Activated naive CD4-positive, alpha-beta T cell treated with anti-CD3 and anti-CD28 coated beads for 36 hours (primary cell): ENCODE measurements around the gene TMEM181. TPM values are rescaled to one million over a fixed set of nuclear protein-coding genes. Genes with fewer than 3 reads are reported as not detected.
A peak's percentile ranks its signal among the peaks of the same experiment; 100 is the strongest.
"Not testable (repeated sequence)": the region's sequence is repeated elsewhere in the genome, so short reads cannot be mapped to it uniquely, and the experiment has no call there.

Experiments used
- CTCF ChIA-PET: fragments of 350-600 bp; sonication (Branson Sonifier 250); formaldehyde crosslinking; loops from one replicate; lab custom pipeline; 2021; ENCODE audit warnings: antibody characterized with exemption; lab: Charles Lee
- DNase-seq: peaks from one replicate; pipeline ENCODE4 v3.0.0-alpha.2; 2020
- H3K27ac Mint-ChIP-seq: one replicate; pipeline ENCODE4 v1.8.0; 2021; ENCODE audit warnings: mild to moderate bottlenecking, mixed read lengths
- H3K27me3 Mint-ChIP-seq: one replicate; pipeline ENCODE4 v1.8.0; 2021; ENCODE audit warnings: low read depth, mixed read lengths
- H3K36me3 Mint-ChIP-seq: one replicate; pipeline ENCODE4 v1.8.0; 2021; ENCODE audit warnings: low read depth, mixed read lengths
- H3K4me1 Mint-ChIP-seq: one replicate; pipeline ENCODE4 v1.8.0; 2021; ENCODE audit warnings: low read depth, mixed read lengths
- H3K4me3 Mint-ChIP-seq: one replicate; pipeline ENCODE4 v1.8.0; 2021; ENCODE audit warnings: mild to moderate bottlenecking, moderate library complexity, mixed read lengths
- H3K9me3 Mint-ChIP-seq: one replicate; pipeline ENCODE4 v1.8.0; 2021; ENCODE audit warnings: mixed read lengths
- intact Hi-C: fragments of 100-400 bp; cut with micrococcal nuclease; formaldehyde crosslinking; loops from one replicate; pipeline ENCODE4 v1.15.1; 2023
- total RNA-seq, 2 experiments: library from RNA; stranded (reverse); gene quantifications; one replicate each; pipeline ENCODE4 v1.2.3, GENCODE V29; 2021

The TMEM181 gene
- total RNA-seq, 2 experiments from 2014 or later: 8.3 to 8.6 TPM

- DNase-seq: no peak
- Mint-ChIP-seq H3K36me3 (peaks cover 39% of the 10 kb centered on the region), H3K27ac (no peak overlapping the region), H3K9me3 (peaks cover 1% of the 10 kb centered on the region), H3K27me3 (no peaks in the 10 kb centered on the region), H3K4me1 (no peaks in the 10 kb centered on the region), H3K4me3 (no peak overlapping the region)
- CTCF ChIA-PET: interaction anchor here (1.1 to 1.2 kb wide), 2 partner anchors 97 to 387 kb away, joined by 3 to 7 read pairs; no protein-coding TSS in a partner anchor
- intact Hi-C loops: no loop called here
Observed at GRCh38 chr6:158607411-158608170, 47.7 kb downstream of the TMEM181 start.

- H3K36me3 Mint-ChIP-seq: peaks cover 42% of the 10 kb centered on the region
- H3K9me3 Mint-ChIP-seq: peaks cover 1% of the 10 kb centered on the region
- no peak for DNase-seq
- H3K27ac Mint-ChIP-seq: no peak overlapping the region
- no peaks in the 10 kb centered on the region for H3K4me1 Mint-ChIP-seq
- H3K4me3 Mint-ChIP-seq: no peak overlapping the region
- H3K27me3 Mint-ChIP-seq: no peaks in the 10 kb centered on the region
- intact Hi-C loops: no loop called here
- CTCF ChIA-PET: interaction anchor here (1.1 to 1.2 kb wide), 2 partner anchors 96 to 387 kb away, joined by 3 to 7 read pairs; no protein-coding TSS in a partner anchor
Observed at GRCh38 chr6:158608221-158608620, 48.3 kb downstream of the TMEM181 start.

GRCh38 chr6:158609455-158610155 is 49.7 kb downstream of the TMEM181 start:
- Mint-ChIP-seq H3K36me3 (peaks cover 51% of the 10 kb centered on the region), H3K4me1 (no peaks in the 10 kb centered on the region), H3K4me3 (no peak overlapping the region), H3K27ac (no peak overlapping the region), H3K27me3 (no peaks in the 10 kb centered on the region), H3K9me3 (peaks cover 3% of the 10 kb centered on the region)
- CTCF ChIA-PET: no interaction called here
- intact Hi-C loops: no loop called here
- no peak for DNase-seq

- Mint-ChIP-seq H3K36me3 (peaks cover 58% of the 10 kb centered on the region), H3K27me3 (no peaks in the 10 kb centered on the region), H3K4me3 (no peak overlapping the region), H3K27ac (no peak overlapping the region), H3K4me1 (no peaks in the 10 kb centered on the region), H3K9me3 (peaks cover 11% of the 10 kb centered on the region)
- intact Hi-C loops: no loop called here
- DNase-seq: no peak
- CTCF ChIA-PET: interaction anchor here (0.6 to 1.0 kb wide), 2 partner anchors 9 to 149 kb away, joined by 3 to 5 read pairs; no protein-coding TSS in a partner anchor
Observed at GRCh38 chr6:158610319-158610968, 50.6 kb downstream of the TMEM181 start.

DNA sequence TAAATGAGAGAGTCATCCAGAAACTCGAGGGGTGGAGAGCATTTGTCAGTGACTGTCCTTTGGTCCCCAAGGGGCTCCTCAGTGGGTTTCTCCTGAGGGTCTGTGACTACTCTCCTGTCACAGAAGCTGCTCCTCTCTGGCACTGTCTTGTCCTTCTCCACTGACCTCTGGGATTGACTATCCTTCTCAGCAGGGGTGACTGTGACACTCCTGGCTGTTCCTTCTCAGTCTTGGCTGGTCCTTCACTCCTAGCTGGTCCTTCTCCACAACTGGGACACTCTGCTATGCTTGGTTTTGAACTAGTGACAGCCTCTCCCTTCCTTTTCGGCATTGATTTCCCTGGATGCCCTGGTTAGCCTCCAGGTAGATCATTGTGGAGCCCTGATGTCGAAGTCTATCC is 51.1 kb downstream of the TMEM181 start:
- no peaks in the 10 kb centered on the region for H3K4me1 Mint-ChIP-seq
- H3K27me3 Mint-ChIP-seq: no peaks in the 10 kb centered on the region
- H3K36me3 Mint-ChIP-seq: peaks cover 59% of the 10 kb centered on the region
- H3K27ac Mint-ChIP-seq: no peak overlapping the region
- no peak overlapping the region for H3K4me3 Mint-ChIP-seq
- intact Hi-C loops: no loop called here
- CTCF ChIA-PET: interaction anchor here (1.0 kb wide), 1 partner anchor 9 kb away, joined by 3 read pairs; no protein-coding TSS in a partner anchor
- peaks cover 10% of the 10 kb centered on the region for H3K9me3 Mint-ChIP-seq
- no peak for DNase-seq

- Mint-ChIP-seq H3K9me3 (peaks cover 10% of the 10 kb centered on the region), H3K4me1 (no peaks in the 10 kb centered on the region), H3K27ac (no peak overlapping the region), H3K27me3 (no peaks in the 10 kb centered on the region), H3K4me3 (no peak overlapping the region), H3K36me3 (peaks cover 63% of the 10 kb centered on the region)
- intact Hi-C loops: no loop called here
- CTCF ChIA-PET: interaction anchor here (1.0 kb wide), 1 partner anchor 10 kb away, joined by 3 read pairs; no protein-coding TSS in a partner anchor
- no peak for DNase-seq
Observed at GRCh38 chr6:158611541-158612370, 51.9 kb downstream of the TMEM181 start.

DNA sequence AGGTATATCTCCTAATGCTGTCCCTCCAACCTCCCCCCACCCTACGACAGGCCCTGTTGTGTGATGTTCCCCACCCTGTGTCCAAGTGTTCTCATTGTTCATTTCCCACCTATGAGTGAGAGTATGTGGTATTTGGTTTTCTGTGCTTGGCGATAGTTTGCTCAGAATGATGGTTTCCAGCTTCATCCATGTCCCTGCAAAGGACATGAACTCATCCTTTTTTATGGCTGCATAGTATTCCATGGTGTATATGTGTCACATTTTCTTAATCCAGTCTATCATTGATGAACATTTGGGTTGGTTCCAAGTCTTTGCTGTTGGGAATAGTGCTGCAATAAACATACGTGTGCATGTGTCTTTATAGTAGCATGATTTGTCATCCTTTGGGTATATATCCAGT is 54.7 kb downstream of the TMEM181 start:
- peaks cover 66% of the 10 kb centered on the region for H3K36me3 Mint-ChIP-seq
- CTCF ChIA-PET, DNase-seq, H3K4me3 Mint-ChIP-seq, H3K9me3 Mint-ChIP-seq, H3K27ac Mint-ChIP-seq, H3K27me3 Mint-ChIP-seq, intact Hi-C loops, H3K4me1 Mint-ChIP-seq: not testable (repeated sequence)

DNA sequence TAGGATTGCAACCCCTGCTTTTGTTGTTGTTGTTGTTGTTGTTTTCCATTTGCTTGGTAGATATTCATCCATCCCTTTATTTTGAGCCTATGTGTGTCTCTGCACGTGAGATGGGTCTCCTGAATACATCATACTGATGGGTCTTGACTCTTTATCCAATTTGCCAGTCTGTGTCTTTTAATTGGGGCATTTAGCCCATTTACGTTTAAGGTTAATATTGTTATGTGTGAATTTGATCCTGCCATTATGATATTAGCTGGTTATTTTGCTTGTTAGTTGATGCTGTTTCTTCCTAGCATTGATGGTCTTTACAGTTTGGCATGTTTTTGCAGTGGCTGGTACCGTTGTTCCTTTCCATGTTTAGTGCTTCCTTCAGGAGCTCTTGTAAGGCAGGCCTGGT is 58.4 kb downstream of the TMEM181 start:
- CTCF ChIA-PET: interaction anchor here (0.6 to 1.3 kb wide), 2 partner anchors 73 to 323 kb away, joined by 3 read pairs; no protein-coding TSS in a partner anchor
- intact Hi-C loops, H3K4me3 Mint-ChIP-seq, H3K9me3 Mint-ChIP-seq, H3K27me3 Mint-ChIP-seq, H3K27ac Mint-ChIP-seq, DNase-seq: not testable (repeated sequence)
- H3K4me1 Mint-ChIP-seq: peaks cover 12% of the 10 kb centered on the region
- H3K36me3 Mint-ChIP-seq: peaks cover 46% of the 10 kb centered on the region

GRCh38 chr6:158619922-158620801 is 60.3 kb downstream of the TMEM181 start:
- peaks cover 38% of the 10 kb centered on the region for H3K36me3 Mint-ChIP-seq
- CTCF ChIA-PET: interaction anchor here (0.6 kb wide), 1 partner anchor 16 kb away, joined by 3 read pairs; no protein-coding TSS in a partner anchor

GRCh38 chr6:158620963-158621693 is 61.2 kb downstream of the TMEM181 start:
- intact Hi-C loops: no loop called here
- no peaks in the 10 kb centered on the region for H3K9me3 Mint-ChIP-seq
- CTCF ChIA-PET: interaction anchor here (0.6 kb wide), 1 partner anchor 73 kb away, joined by 3 read pairs; no protein-coding TSS in a partner anchor
- H3K4me3 Mint-ChIP-seq: no peak overlapping the region
- H3K27me3 Mint-ChIP-seq: no peaks in the 10 kb centered on the region
- no peak overlapping the region for H3K27ac Mint-ChIP-seq
- peaks cover 32% of the 10 kb centered on the region for H3K36me3 Mint-ChIP-seq
- DNase-seq: no peak
- H3K4me1 Mint-ChIP-seq: peaks cover 14% of the 10 kb centered on the region

More at GRCh38 chr6:158619922-158620801, 60.3 kb downstream of the TMEM181 start:
- Mint-ChIP-seq H3K9me3 (peaks cover 2% of the 10 kb centered on the region), H3K4me1 (peaks cover 12% of the 10 kb centered on the region), H3K27me3 (no peaks in the 10 kb centered on the region), H3K4me3 (no peak overlapping the region), H3K27ac (peak overlapping the region; percentile 14)
- DNase-seq: no peak
- intact Hi-C loops: no loop called here
